A549 (cell line): ENCODE measurements around the gene RGS1.

Experiments used
- BCL3 ChIP-seq: fragments of >200 bp; sonication (Bioruptor Twin); formaldehyde crosslinking; IDR thresholded peaks from 3 replicates; pipeline ENCODE4 v1.6.1; 2016
- CTCF ChIP-seq: fragments of >200 bp; sonication (Bioruptor Twin); formaldehyde crosslinking; IDR thresholded peaks from 3 replicates; pipeline ENCODE4 v1.5.1; 2016
- ESRRA ChIP-seq: fragments of 150-350 bp; IDR thresholded peaks from 2 replicates; pipeline ENCODE4 v1.6.1; 2014; ENCODE audit warnings: mild to moderate bottlenecking, low read length, borderline replicate concordance
- MAX ChIP-seq: IDR thresholded peaks from 2 replicates; pipeline ENCODE4 v1.6.1; 2012

- no peak for TF ChIP-seq MAX
- no peak for TF ChIP-seq CTCF
- TF ChIP-seq BCL3: no peak
- TF ChIP-seq ESRRA: no peak
Observed at GRCh38 chr1:192620071-192620635, 44.6 kb downstream of the RGS1 start.
